ENCODE data around the gene DCLK2.

Gene DCLK2

DNA sequence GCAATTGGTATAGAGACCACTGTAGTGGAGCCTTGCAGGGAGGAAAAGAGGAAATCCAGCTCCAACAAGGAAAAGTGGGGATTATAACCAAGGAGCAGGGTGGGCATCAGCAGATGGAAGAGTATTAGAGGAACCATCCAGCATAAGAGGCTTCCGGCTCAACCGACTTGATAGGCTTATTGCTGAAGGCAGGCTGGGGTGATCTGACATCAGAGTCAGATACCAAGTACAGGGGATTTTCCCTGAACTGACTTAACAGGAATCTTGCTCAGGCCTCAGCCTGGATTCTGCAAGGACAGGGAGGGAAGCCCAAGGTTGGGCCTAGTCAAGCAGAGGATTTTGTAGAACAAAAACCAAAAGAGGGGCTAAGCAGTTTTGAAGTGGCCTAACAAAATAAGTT is 129.6 kb downstream of the DCLK2 start (continued):
- no peak for TF ChIP-seq AEBP2 (tag by site-specific recombination; IDR thresholded peaks at IDR 0.05; ENCODE audit: borderline replicate concordance)
- TF ChIP-seq ATF2 (tag by site-specific recombination; IDR thresholded peaks at IDR 0.05; ENCODE audit: low read depth): no peak
- no peak for TF ChIP-seq SP2 (tag by site-specific recombination; IDR thresholded peaks at IDR 0.05)
- TF ChIP-seq ZNF248 (tag by site-specific recombination; IDR thresholded peaks at IDR 0.05): no peak
- TF ChIP-seq ZBTB17 (tag by site-specific recombination; IDR thresholded peaks at IDR 0.05): no peak
- TF ChIP-seq ZNF785 (tag by site-specific recombination; IDR thresholded peaks at IDR 0.05): no peak
- TF ChIP-seq ZNF558 (tag by site-specific recombination; IDR thresholded peaks at IDR 0.05): no peak
- TF ChIP-seq ZBTB20 (tag by site-specific recombination; IDR thresholded peaks at IDR 0.05): no peak
- TF ChIP-seq, protein P1, sequence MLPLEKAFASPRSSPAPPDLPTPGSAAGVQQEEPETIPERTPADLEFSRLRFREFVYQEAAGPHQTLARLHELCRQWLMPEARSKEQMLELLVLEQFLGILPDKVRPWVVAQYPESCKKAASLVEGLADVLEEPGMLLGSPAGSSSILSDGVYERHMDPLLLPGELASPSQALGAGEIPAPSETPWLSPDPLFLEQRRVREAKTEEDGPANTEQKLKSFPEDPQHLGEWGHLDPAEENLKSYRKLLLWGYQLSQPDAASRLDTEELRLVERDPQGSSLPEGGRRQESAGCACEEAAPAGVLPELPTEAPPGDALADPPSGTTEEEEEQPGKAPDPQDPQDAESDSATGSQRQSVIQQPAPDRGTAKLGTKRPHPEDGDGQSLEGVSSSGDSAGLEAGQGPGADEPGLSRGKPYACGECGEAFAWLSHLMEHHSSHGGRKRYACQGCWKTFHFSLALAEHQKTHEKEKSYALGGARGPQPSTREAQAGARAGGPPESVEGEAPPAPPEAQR (tag by site-specific recombination; IDR thresholded peaks at IDR 0.05): no peak
- no peak for TF ChIP-seq BCL11B (tag by site-specific recombination; IDR thresholded peaks at IDR 0.05; ENCODE audit: low read depth)
- no peak for TF ChIP-seq YY1 (tag by site-specific recombination; IDR thresholded peaks at IDR 0.05)

DNA sequence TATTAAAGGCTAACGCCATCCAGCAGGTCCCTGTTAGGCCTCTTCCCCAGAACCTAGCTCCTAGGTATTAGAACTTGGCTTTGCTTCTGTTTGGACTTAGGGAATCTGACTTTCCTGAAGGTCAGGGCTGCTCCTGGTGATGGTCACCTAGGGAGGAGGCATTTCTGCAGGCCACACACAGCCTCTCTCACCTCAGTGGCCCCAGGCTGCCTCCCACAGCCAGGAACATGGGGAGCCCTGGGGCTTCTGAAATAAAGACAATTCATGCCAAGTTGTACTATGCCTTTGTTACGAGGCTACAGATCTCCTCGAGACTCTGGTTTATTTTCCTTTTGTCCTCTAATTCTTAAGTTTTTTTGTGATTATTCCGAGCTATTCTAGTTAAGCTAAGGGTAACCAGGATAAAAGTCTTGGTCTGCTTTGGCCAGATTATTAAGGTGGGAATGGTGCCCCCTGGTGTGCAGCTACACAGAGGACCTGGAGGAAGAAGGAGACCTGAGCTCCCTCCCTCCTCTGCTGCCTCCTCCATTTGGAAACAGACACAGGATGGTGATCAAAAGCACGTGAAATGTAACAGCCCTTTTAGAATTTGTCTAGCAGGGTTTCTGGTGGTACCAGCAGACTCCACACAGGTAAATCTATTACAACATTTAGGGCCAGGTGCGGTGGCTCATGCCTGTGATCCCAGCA is 131.0 kb downstream of the DCLK2 start:
- H3K4me3 ChIP-seq (ENCODE audit: low read depth, low read length): no peak overlapping the region
- H3K9me3 ChIP-seq (ENCODE audit: control insufficient read depth, insufficient read depth, low read depth, low read length): no peaks in the 10 kb centered on the region
- TF ChIP-seq RBAK (tag by site-specific recombination; IDR thresholded peaks at IDR 0.05) (no peak), CTCF (tag by site-specific recombination; IDR thresholded peaks at IDR 0.05) (0 out of 2 replicates have a peak, but pooled peaks have one; percentile 19), ZNF654 (tag by site-specific recombination; IDR thresholded peaks at IDR 0.05; ENCODE audit: low read depth) (peak; percentile 28)
- H3K36me3 ChIP-seq (ENCODE audit: control insufficient read depth in 2 of 2, insufficient read depth in 1 of 2, low read length in 2 of 2): no peaks in the 10 kb centered on the region
- ChIA-PET CTCF (interaction anchor here (0.7 to 3.0 kb wide), 17 partner anchors 11 to 838 kb away, joined by 3 to 18 read pairs (median 3); no protein-coding TSS in a partner anchor), POLR2A (no interaction called here)
- no peak overlapping the region for H3K27ac ChIP-seq (ENCODE audit: extremely low read depth, low read depth, low read length)
- H3K4me1 ChIP-seq (ENCODE audit: control insufficient read depth, insufficient read depth, low read length): no peaks in the 10 kb centered on the region

- CTCF ChIA-PET: interaction anchor here (3.0 kb wide), 1 partner anchor 201 kb away, joined by 18 read pairs; no protein-coding TSS in a partner anchor
- POLR2A ChIA-PET: no interaction called here
- TF ChIP-seq ZNF146 (tag by site-specific recombination; IDR thresholded peaks at IDR 0.05) (no peak), GLI4 (tag by site-specific recombination; IDR thresholded peaks at IDR 0.05) (no peak), ZNF24 (tag by site-specific recombination; IDR thresholded peaks at IDR 0.05) (no peak), ZNF311 (tag by site-specific recombination; IDR thresholded peaks at IDR 0.05; ENCODE audit: borderline replicate concordance) (no peak), ZNF777 (tag by site-specific recombination; IDR thresholded peaks at IDR 0.05; ENCODE audit: borderline replicate concordance) (no peak), ZNF10 (tag by site-specific recombination; IDR thresholded peaks at IDR 0.05) (no peak), ZNF175 (tag by site-specific recombination; IDR thresholded peaks at IDR 0.05) (no peak), IKZF3 (tag by site-specific recombination; IDR thresholded peaks at IDR 0.05) (no peak), ZNF324 (tag by site-specific recombination; IDR thresholded peaks at IDR 0.05) (no peak), ZNF140 (tag by site-specific recombination; IDR thresholded peaks at IDR 0.05) (no peak), ZNF837 (tag by site-specific recombination; IDR thresholded peaks at IDR 0.05) (no peak), MZF1 (tag by site-specific recombination; IDR thresholded peaks at IDR 0.05; ENCODE audit: borderline replicate concordance) (no peak), ZNF174 (tag by site-specific recombination; IDR thresholded peaks at IDR 0.05) (no peak)
- TF ChIP-seq, protein P2, sequence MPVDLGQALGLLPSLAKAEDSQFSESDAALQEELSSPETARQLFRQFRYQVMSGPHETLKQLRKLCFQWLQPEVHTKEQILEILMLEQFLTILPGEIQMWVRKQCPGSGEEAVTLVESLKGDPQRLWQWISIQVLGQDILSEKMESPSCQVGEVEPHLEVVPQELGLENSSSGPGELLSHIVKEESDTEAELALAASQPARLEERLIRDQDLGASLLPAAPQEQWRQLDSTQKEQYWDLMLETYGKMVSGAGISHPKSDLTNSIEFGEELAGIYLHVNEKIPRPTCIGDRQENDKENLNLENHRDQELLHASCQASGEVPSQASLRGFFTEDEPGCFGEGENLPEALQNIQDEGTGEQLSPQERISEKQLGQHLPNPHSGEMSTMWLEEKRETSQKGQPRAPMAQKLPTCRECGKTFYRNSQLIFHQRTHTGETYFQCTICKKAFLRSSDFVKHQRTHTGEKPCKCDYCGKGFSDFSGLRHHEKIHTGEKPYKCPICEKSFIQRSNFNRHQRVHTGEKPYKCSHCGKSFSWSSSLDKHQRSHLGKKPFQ (tag by site-specific recombination; IDR thresholded peaks at IDR 0.05): no peak
These were observed 132.8 kb downstream of the DCLK2 start for GRCh38 chr4:150211016-150211415.

More at GRCh38 chr4:150211016-150211415, 132.8 kb downstream of the DCLK2 start:
- Histone ChIP-seq H3K27ac (ENCODE audit: extremely low read depth, low read depth, low read length) (no peak overlapping the region), H3K36me3 (ENCODE audit: control insufficient read depth in 2 of 2, insufficient read depth in 1 of 2, low read length in 2 of 2) (no peaks in the 10 kb centered on the region), H3K4me1 (ENCODE audit: control insufficient read depth, insufficient read depth, low read length) (no peaks in the 10 kb centered on the region), H3K4me3 (ENCODE audit: low read depth, low read length) (no peak overlapping the region), H3K9me3 (ENCODE audit: control insufficient read depth, insufficient read depth, low read depth, low read length) (no peaks in the 10 kb centered on the region)
